ENCODE results near the gene MMP24. TPM values are rescaled to one million over a fixed set of nuclear protein-coding genes. Genes with fewer than 3 reads are reported as not detected.

Gene MMP24
- total and polyA plus RNA-seq, 2 of the 13 experiments (the other 11 are each of a cell fraction or from before 2014, with no cell fraction given): 0.29 to 0.35 TPM

DNA sequence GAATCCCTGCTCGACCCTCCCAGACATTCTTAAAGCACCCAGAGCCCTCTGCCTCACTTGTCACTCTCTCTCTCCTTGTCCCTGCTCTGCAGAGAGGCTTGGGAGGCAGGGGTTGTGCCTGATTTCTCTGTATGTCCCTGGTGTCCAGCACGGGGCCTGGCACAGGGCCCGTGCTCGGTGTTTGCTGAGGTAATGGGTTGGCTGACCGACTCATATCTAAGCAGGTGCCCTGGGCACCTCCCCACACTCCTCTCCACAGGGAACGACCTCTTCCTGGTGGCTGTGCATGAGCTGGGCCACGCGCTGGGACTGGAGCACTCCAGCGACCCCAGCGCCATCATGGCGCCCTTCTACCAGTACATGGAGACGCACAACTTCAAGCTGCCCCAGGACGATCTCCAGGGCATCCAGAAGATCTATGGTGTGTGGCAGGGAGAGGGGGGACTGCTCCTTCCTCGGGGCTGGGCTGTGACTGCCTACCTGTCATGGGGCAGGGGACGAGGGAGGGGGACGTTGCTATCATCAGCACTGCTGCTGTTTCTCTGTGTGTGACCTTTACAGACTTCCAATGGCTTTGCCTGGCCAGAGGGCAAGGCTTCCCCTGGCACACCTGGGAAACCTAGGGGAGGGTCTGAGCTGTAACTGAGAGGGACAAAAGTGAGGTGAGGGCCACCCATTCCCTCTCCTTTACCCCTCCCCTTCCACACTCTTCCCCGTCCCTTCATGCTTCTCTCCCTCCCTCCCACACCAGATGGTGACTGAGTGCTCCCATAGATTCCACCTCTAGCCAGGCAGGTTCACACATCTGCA lies 37.2 kb downstream of the MMP24 start (continued):
- TF ChIP-seq PRDM4 (CRISPR knock-in tag; IDR thresholded peaks at IDR 0.05; ENCODE audit: borderline replicate concordance) (no peak), TAF15 (IDR thresholded peaks at IDR 0.05; ENCODE audit: low read depth, low read length, poor library complexity, severe bottlenecking) (no peak), GLI4 (CRISPR knock-in tag; IDR thresholded peaks at IDR 0.05; ENCODE audit: borderline replicate concordance) (no peak), SAFB2 (CRISPR knock-in tag; IDR thresholded peaks at IDR 0.05; ENCODE audit: borderline replicate concordance, low read depth) (no peak), ZNF704 (CRISPR knock-in tag; IDR thresholded peaks at IDR 0.05; ENCODE audit: borderline replicate concordance) (no peak), FOXA3 (CRISPR knock-in tag; IDR thresholded peaks at IDR 0.05) (no peak), PBX3 (CRISPR knock-in tag; IDR thresholded peaks at IDR 0.05; ENCODE audit: borderline replicate concordance) (no peak), ZNF558 (CRISPR knock-in tag; IDR thresholded peaks at IDR 0.05; ENCODE audit: borderline replicate concordance) (no peak), RCOR2 (CRISPR knock-in tag; IDR thresholded peaks at IDR 0.05) (no peak), ZNF441 (CRISPR knock-in tag; IDR thresholded peaks at IDR 0.05; ENCODE audit: borderline replicate concordance) (no peak), KLF11 (CRISPR knock-in tag; IDR thresholded peaks at IDR 0.05) (no peak), ZNF543 (CRISPR knock-in tag; IDR thresholded peaks at IDR 0.05) (no peak), YY1 (IDR thresholded peaks at IDR 0.05; ENCODE audit: insufficient read depth, insufficient replicate concordance, low read depth, low read length) (no peak), RARA (CRISPR knock-in tag; IDR thresholded peaks at IDR 0.05) (no peak)
- TF ChIP-seq, protein P1, sequence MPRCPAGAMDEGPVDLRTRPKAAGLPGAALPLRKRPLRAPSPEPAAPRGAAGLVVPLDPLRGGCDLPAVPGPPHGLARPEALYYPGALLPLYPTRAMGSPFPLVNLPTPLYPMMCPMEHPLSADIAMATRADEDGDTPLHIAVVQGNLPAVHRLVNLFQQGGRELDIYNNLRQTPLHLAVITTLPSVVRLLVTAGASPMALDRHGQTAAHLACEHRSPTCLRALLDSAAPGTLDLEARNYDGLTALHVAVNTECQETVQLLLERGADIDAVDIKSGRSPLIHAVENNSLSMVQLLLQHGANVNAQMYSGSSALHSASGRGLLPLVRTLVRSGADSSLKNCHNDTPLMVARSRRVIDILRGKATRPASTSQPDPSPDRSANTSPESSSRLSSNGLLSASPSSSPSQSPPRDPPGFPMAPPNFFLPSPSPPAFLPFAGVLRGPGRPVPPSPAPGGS (CRISPR knock-in tag; IDR thresholded peaks at IDR 0.05): peak; percentile 47
- TF ChIP-seq, protein P2, sequence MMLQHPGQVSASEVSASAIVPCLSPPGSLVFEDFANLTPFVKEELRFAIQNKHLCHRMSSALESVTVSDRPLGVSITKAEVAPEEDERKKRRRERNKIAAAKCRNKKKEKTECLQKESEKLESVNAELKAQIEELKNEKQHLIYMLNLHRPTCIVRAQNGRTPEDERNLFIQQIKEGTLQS (CRISPR knock-in tag; IDR thresholded peaks at IDR 0.05): no peak
- TF ChIP-seq, protein P3, sequence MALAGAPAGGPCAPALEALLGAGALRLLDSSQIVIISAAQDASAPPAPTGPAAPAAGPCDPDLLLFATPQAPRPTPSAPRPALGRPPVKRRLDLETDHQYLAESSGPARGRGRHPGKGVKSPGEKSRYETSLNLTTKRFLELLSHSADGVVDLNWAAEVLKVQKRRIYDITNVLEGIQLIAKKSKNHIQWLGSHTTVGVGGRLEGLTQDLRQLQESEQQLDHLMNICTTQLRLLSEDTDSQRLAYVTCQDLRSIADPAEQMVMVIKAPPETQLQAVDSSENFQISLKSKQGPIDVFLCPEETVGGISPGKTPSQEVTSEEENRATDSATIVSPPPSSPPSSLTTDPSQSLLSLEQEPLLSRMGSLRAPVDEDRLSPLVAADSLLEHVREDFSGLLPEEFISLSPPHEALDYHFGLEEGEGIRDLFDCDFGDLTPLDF (CRISPR knock-in tag; IDR thresholded peaks at IDR 0.05): no peak

Measured in HepG2 (cell line).